K562 (cell line): ENCODE data around the gene ASPRV1.

Source experiments
- DNMT1 ChIP-seq: fragments of 450-650 bp; IDR thresholded peaks from 2 replicates; pipeline ENCODE4 v1.6.1; 2016; ENCODE audit warnings: antibody characterized with exemption, mild to moderate bottlenecking
- E2F3 ChIP-seq: fragments of 250-450 bp; sonication (Bioruptor Pico); IDR thresholded peaks from 2 replicates; pipeline ENCODE4 v1.4.0; 2020; ENCODE audit warnings: mild to moderate bottlenecking
- FOXA1 ChIP-seq: fragments of 450-650 bp; IDR thresholded peaks from 2 replicates; pipeline ENCODE4 v1.6.1; 2016; ENCODE audit warnings: mild to moderate bottlenecking, borderline replicate concordance
- JUNB ChIP-seq: fragments of 450-650 bp; formaldehyde crosslinking; conservative IDR thresholded peaks from 2 replicates; pipeline ENCODE4 v1.4.0; 2020; ENCODE audit warnings: mild to moderate bottlenecking
- RBBP5 ChIP-seq: fragments of 200-600 bp; sonication (generic); IDR thresholded peaks from 2 replicates; pipeline ENCODE4 v1.6.1; 2012; ENCODE audit warnings: borderline replicate concordance, mild to moderate bottlenecking, low read length, control low read depth, inconsistent platforms; ENCODE audit not compliant: insufficient read depth, poor library complexity, severe bottlenecking
- SREBF2 ChIP-seq: sonication (generic); formaldehyde crosslinking; IDR thresholded peaks from 2 replicates; pipeline ENCODE4 v1.4.0; 2020; ENCODE audit warnings: mild to moderate bottlenecking, missing genetic modification reagents
- STAT5B ChIP-seq: fragments of 250-450 bp; sonication (Bioruptor Pico); IDR thresholded peaks from 2 replicates; pipeline ENCODE4 v1.8.0; 2021; ENCODE audit warnings: mild to moderate bottlenecking, inconsistent platforms
- TCF7 ChIP-seq: sonication (generic); IDR thresholded peaks from 2 replicates; pipeline ENCODE4 v1.6.1; 2016; ENCODE audit warnings: antibody characterized with exemption, borderline replicate concordance
- ZNF586 ChIP-seq: fragments of 450-650 bp; formaldehyde crosslinking; conservative IDR thresholded peaks from 2 replicates; pipeline ENCODE4 v1.4.0; 2020; ENCODE audit warnings: mild to moderate bottlenecking, moderate library complexity
- TF ChIP-seq, protein P1 (sequence below), 3 experiments: IDR thresholded peaks in 2 of 3; conservative IDR thresholded peaks in 1 of 3; 2 replicates each; pipeline ENCODE4 v1.5.1; 2011 to 2012; ENCODE audit warnings: low read length in 3 of 3, mild to moderate bottlenecking in 3 of 3, control low read depth in 2 of 3, improper control_type of control experiment in 1 of 3, inconsistent platforms in 1 of 3, low read depth in 1 of 3, mixed read lengths in 1 of 3, moderate library complexity in 1 of 3; ENCODE audit not compliant: insufficient read depth in 2 of 3

DNA sequence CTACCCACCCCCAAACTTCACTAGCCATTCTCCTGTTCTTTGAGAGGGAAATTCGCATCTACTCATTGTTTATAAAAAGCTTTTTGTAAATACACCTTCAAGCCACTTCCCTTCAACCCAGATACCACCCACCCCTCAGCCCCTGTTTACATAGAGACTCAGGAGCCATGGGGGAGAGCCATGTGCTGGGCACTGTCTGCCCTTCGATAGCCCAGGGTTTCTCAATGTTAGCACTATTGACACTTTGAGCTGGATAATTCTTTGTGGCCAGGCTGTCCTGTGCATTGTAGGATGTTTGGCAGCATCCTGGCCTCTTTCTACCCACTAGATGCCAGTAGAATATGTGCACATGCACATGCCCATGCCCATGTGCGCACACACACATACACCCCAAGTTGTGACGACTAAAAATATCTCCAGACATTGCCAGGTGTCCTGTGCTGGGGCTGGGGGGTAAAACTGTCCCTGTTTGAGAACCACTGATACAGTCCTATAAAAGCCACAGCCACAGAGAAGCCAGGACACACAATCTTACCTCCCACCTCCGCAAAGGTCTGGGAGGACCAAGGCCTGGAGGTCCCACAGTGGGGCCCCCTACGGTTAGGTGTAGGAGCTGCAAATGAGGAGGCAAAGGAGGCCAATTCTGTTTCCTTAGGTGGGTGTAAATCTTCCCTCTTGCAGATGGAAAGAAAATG, 44.5 kb upstream of the ASPRV1 start:
- TF ChIP-seq JUNB (CRISPR knock-in tag) (no peak), E2F3 (CRISPR knock-in tag) (no peak), DNMT1 (no peak), TCF7 (no peak), RBBP5 (no peak), STAT5B (CRISPR knock-in tag) (no peak), SREBF2 (CRISPR knock-in tag) (no peak), FOXA1 (no peak), ZNF586 (no peak)
- TF ChIP-seq, protein P1, sequence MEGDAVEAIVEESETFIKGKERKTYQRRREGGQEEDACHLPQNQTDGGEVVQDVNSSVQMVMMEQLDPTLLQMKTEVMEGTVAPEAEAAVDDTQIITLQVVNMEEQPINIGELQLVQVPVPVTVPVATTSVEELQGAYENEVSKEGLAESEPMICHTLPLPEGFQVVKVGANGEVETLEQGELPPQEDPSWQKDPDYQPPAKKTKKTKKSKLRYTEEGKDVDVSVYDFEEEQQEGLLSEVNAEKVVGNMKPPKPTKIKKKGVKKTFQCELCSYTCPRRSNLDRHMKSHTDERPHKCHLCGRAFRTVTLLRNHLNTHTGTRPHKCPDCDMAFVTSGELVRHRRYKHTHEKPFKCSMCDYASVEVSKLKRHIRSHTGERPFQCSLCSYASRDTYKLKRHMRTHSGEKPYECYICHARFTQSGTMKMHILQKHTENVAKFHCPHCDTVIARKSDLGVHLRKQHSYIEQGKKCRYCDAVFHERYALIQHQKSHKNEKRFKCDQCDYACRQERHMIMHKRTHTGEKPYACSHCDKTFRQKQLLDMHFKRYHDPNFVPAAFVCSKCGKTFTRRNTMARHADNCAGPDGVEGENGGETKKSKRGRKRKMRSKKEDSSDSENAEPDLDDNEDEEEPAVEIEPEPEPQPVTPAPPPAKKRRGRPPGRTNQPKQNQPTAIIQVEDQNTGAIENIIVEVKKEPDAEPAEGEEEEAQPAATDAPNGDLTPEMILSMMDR (IDR thresholded peaks at IDR 0.05 in 2 of 3, conservative IDR thresholded peaks at IDR 0.05 in 1 of 3; ENCODE audit: insufficient read depth in 2 of 3, low read depth in 1 of 3, low read length in 3 of 3): peak; percentile 59 to 75 (median 63)
